HepG2 (cell line): ENCODE data around the gene TBC1D10B. TPM values are rescaled to one million over a fixed set of nuclear protein-coding genes. Genes with fewer than 3 reads are reported as not detected.

Experiments
- ATAC-seq: fragments of 200-7000 bp; cut with Tn5 transposase; 3 replicates; pipeline ENCODE4 v1.9.1; 2020; ENCODE audit warnings: mild to moderate bottlenecking, moderate library complexity
- BruUV-seq: library from RNA; stranded (reverse); fragments of 400-500 nt; replicated peaks from 2 replicates; lab custom pipeline; 2021; lab: Mats Ljungman, UMichigan
- CTCF ChIA-PET: fragments of 300-600 bp; formaldehyde crosslinking; extraction: SDS; loops from one replicate; lab custom pipeline; 2021; ENCODE audit warnings: low total read pairs, inconsistent platforms, low intra/inter-chr PET ratio; lab: Yijun Ruan, JAX
- POLR2A ChIA-PET: fragments of 350-600 bp; sonication (Branson Sonifier 250); formaldehyde crosslinking; loops from one replicate; lab custom pipeline; 2020; ENCODE audit warnings: antibody characterized with exemption, inconsistent platforms; lab: Yijun Ruan, JAX
- DNase-seq: peaks from one replicate; pipeline ENCODE4 v3.0.0-alpha.2; 2015; ENCODE audit warnings: low spot score
- FAIRE-seq: peaks from 3 replicates; lab custom pipeline; 2011; peaks lifted over from hg19 to GRCh38; lab: Jason Lieb, UNC
- H2AFZ ChIP-seq: one replicate; pipeline ENCODE4 v1.6.1; 2011; ENCODE audit warnings: low read length, inconsistent platforms
- H3K27ac ChIP-seq: fragments of 300-600 bp; 3 replicates; pipeline ENCODE4 v1.8.0; 2011; ENCODE audit warnings: mixed run types, mild to moderate bottlenecking, mixed read lengths, low read length, inconsistent platforms; ENCODE audit not compliant: insufficient read depth; ENCODE audit errors: extremely low read length
- H3K27me3 ChIP-seq, 2 experiments: fragments of 200-600 bp in 1 of 2; 2 replicates in 1 of 2; 3 replicates in 1 of 2; pipeline versions ENCODE4 v1.6.0 to v1.8.0; 2011; ENCODE audit warnings: low read length in 2 of 2, mild to moderate bottlenecking in 2 of 2, moderate library complexity in 2 of 2, inconsistent platforms in 1 of 2; ENCODE audit not compliant: insufficient read depth in 2 of 2, control insufficient read depth in 1 of 2
- H3K36me3 ChIP-seq, 2 experiments: fragments of 200-600 bp in 1 of 2; replicated peaks in 1 of 2; 2 replicates in 1 of 2; 3 replicates in 1 of 2; pipeline versions ENCODE4 v1.5.1 to v1.8.0; 2011; ENCODE audit warnings: low read length in 2 of 2, inconsistent platforms in 1 of 2; ENCODE audit not compliant: insufficient read depth in 2 of 2, control insufficient read depth in 1 of 2
- H3K4me1 ChIP-seq: 2 replicates; pipeline ENCODE4 v1.5.1; 2012; ENCODE audit warnings: low read length, inconsistent platforms; ENCODE audit not compliant: insufficient read depth
- H3K4me2 ChIP-seq: 2 replicates; pipeline ENCODE4 v1.6.0; 2011; ENCODE audit warnings: low read depth, low read length, inconsistent platforms
- H3K4me3 ChIP-seq, 3 experiments: fragments of 200-600 bp in 1 of 3; sonication (generic), shearing (Covaris generic) in 1 of 3; replicated peaks in 1 of 3; 2 replicates each; pipeline ENCODE4 v1.5.1; 2011 to 2016; ENCODE audit warnings: low read length in 3 of 3, inconsistent platforms in 2 of 3, low read depth in 2 of 3, mild to moderate bottlenecking in 2 of 3, control low read depth in 1 of 3, mixed read lengths in 1 of 3; ENCODE audit not compliant: insufficient read depth in 1 of 3
- H3K79me2 ChIP-seq: one replicate; pipeline ENCODE4 v1.6.1; 2011; ENCODE audit warnings: low read length, inconsistent platforms; ENCODE audit not compliant: insufficient read depth
- H3K9ac ChIP-seq: 2 replicates; pipeline ENCODE4 v1.6.0; 2011; ENCODE audit warnings: mild to moderate bottlenecking, low read depth, low read length, inconsistent platforms; ENCODE audit not compliant: insufficient read depth
- H3K9me3 ChIP-seq: 2 replicates; pipeline ENCODE4 v1.5.1; 2012; ENCODE audit warnings: mild to moderate bottlenecking, low read length
- H4K20me1 ChIP-seq: 2 replicates; pipeline ENCODE4 v1.6.0; 2011; ENCODE audit warnings: inconsistent platforms, mild to moderate bottlenecking, low read length, moderate library complexity; ENCODE audit not compliant: insufficient read depth
- ARNT2 ChIP-seq: sonication (generic); formaldehyde crosslinking; IDR thresholded peaks from 2 replicates; pipeline ENCODE4 v1.8.0; 2022; ENCODE audit warnings: mild to moderate bottlenecking, low read depth, missing genetic modification reagents, moderate library complexity
- DMAP1 ChIP-seq: IDR thresholded peaks from 2 replicates; pipeline ENCODE4 v1.6.1; 2016
- JARID2 ChIP-seq: sonication (generic); formaldehyde crosslinking; IDR thresholded peaks from 2 replicates; pipeline ENCODE4 v1.8.1; 2023; ENCODE audit warnings: missing genetic modification reagents, inconsistent platforms; ENCODE audit not compliant: insufficient replicate concordance
- NFIC ChIP-seq: IDR thresholded peaks from 2 replicates; pipeline ENCODE4 v1.6.1; 2012; ENCODE audit warnings: mild to moderate bottlenecking, low read length, inconsistent platforms
- NR2F1 ChIP-seq, 2 experiments: fragments of 450-650 bp in 1 of 2; formaldehyde crosslinking in 1 of 2; IDR thresholded peaks; 2 replicates each; pipeline versions ENCODE4 v1.5.0 to v1.6.1; 2016 to 2020; ENCODE audit warnings: mild to moderate bottlenecking in 1 of 2, missing compliant biosample characterization in 1 of 2, missing genetic modification reagents in 1 of 2, moderate library complexity in 1 of 2
- SP1 ChIP-seq, 2 experiments: fragments of 450-650 bp in 1 of 2; sonication (generic) in 1 of 2; formaldehyde crosslinking in 1 of 2; IDR thresholded peaks; 2 replicates each; pipeline versions ENCODE4 v1.4.0 to v1.6.1; 2016 to 2020; ENCODE audit warnings: missing genetic modification reagents in 1 of 2
- ZFP36L1 ChIP-seq: sonication (generic); formaldehyde crosslinking; IDR thresholded peaks from 2 replicates; pipeline ENCODE4 v1.8.0; 2022; ENCODE audit warnings: mild to moderate bottlenecking, missing genetic modification reagents, moderate library complexity
- ZKSCAN1 ChIP-seq: fragments of 150-350 bp; IDR thresholded peaks from 2 replicates; pipeline ENCODE4 v1.6.1; 2014; ENCODE audit warnings: low read length
- ZNF121 ChIP-seq: sonication (generic); formaldehyde crosslinking; IDR thresholded peaks from 2 replicates; pipeline ENCODE4 v1.5.0; 2020; ENCODE audit warnings: mild to moderate bottlenecking, missing genetic modification reagents
- ZNF30 ChIP-seq: sonication (generic); formaldehyde crosslinking; IDR thresholded peaks from 2 replicates; pipeline ENCODE4 v1.5.0; 2020; ENCODE audit warnings: mild to moderate bottlenecking, missing genetic modification reagents
- ZNF33A ChIP-seq: sonication (generic); formaldehyde crosslinking; IDR thresholded peaks from 2 replicates; pipeline ENCODE4 v1.5.1; 2020; ENCODE audit warnings: missing genetic modification reagents, mild to moderate bottlenecking, moderate library complexity, borderline replicate concordance
- ZNF550 ChIP-seq: sonication (generic); formaldehyde crosslinking; IDR thresholded peaks from 2 replicates; pipeline ENCODE4 v1.4.0; 2020; ENCODE audit warnings: mild to moderate bottlenecking, missing genetic modification reagents, borderline replicate concordance
- ZSCAN31 ChIP-seq: sonication (generic); formaldehyde crosslinking; IDR thresholded peaks from 2 replicates; pipeline ENCODE4 v1.5.0; 2020; ENCODE audit warnings: low read depth, mild to moderate bottlenecking, missing genetic modification reagents
- WGBS: methylation state at CpG from one replicate; pipeline ENCODE4 v1.1.6; 2017; ENCODE audit warnings: low lambda C conversion rate; 5-methylcytosine and 5-hydroxymethylcytosine counted together
- in situ Hi-C: cut with HindIII; loops from 2 replicates; pipeline ENCODE4 v1.10.0; 2017; ENCODE audit warnings: low pct_unique_long_range_greater_than_20kb; ENCODE audit not compliant: extremely low pct_ligation_motif_present
- intact Hi-C: fragments of 100-400 bp; cut with micrococcal nuclease; formaldehyde crosslinking; loops from one replicate; pipeline ENCODE4 v1.10.0; 2022; ENCODE audit not compliant: unreplicated experiment
- polyA plus RNA-seq, 8 experiments: library from polyadenylated mRNA; depleted of rRNA in 3 of 8; stranded (reverse) in 7 of 8; unstranded in 1 of 8; fragments of >200 nt; fragmentation: Illumina TruSeq in 4 of 8; extraction: Trizol in 4 of 8; gene quantifications; 2 replicates each; pipeline versions ENCODE4 v1.2.1 to v1.2.3, GENCODE V29; 2011 to 2016; ENCODE audit warnings: low read depth in 4 of 8, missing spikeins in 1 of 8, mixed read lengths in 1 of 8; ENCODE audit not compliant: insufficient read depth in 1 of 8
- total RNA-seq, 5 experiments: library from RNA; depleted of rRNA; stranded (reverse); fragments of >200 nt; fragmentation: Illumina TruSeq; extraction: Trizol; gene quantifications; 2 replicates each; pipeline ENCODE4 v1.2.3, GENCODE V29; 2016; ENCODE audit warnings: low read depth in 1 of 5
- TF ChIP-seq, protein P1 (sequence below): sonication (generic); formaldehyde crosslinking; IDR thresholded peaks from 2 replicates; pipeline ENCODE4 v1.4.0; 2020; ENCODE audit warnings: low read depth, mild to moderate bottlenecking, missing genetic modification reagents
- TF ChIP-seq, protein P2 (sequence below): IDR thresholded peaks from 2 replicates; pipeline ENCODE4 v1.6.1; 2016; ENCODE audit warnings: low read depth, missing genetic modification reagents, missing compliant biosample characterization
- TF ChIP-seq, protein P3 (sequence below): sonication (generic); formaldehyde crosslinking; IDR thresholded peaks from 2 replicates; pipeline ENCODE4 v1.4.0; 2020; ENCODE audit warnings: missing genetic modification reagents, mild to moderate bottlenecking, borderline replicate concordance

Gene TBC1D10B
- total and polyA plus RNA-seq, 2 of the 13 experiments (the other 11 are each of a cell fraction or from before 2014, with no cell fraction given) = 15.7 to 24.8 TPM

DNA sequence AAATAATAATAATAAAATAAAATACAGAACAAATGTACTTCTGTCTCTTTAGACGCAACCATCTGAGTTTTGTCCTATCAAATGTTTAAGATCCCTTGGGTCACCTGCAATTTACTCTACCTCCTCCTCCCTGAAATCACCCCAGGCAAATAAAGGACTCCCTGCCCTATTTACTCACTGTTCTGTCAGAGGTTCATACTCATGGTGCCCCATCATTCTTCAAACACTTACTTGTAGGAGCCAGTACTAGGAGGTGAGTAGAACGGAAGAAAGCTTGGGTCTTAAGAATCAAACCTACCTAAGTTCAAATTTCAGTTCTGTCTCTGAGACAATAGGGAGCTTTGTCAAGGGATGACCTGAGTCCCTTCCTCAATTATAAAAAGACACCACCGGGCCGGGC is 3.8 kb downstream of the TBC1D10B start:
- H3K9me3 ChIP-seq = no peaks in the 10 kb centered on the region
- no peak overlapping the region; the same call in 1 of the 2 replicates for H3K9ac ChIP-seq
- DNase-seq (no peak), FAIRE-seq (no peak), ATAC-seq (no peak)
- no TSS peak for BruUV-seq
- peaks cover 20% of the 10 kb centered on the region; the same call in 1 of the 2 replicates for H4K20me1 ChIP-seq
- H3K36me3 ChIP-seq = peaks cover 11 to 24% of the 10 kb centered on the region in 2 experiments; a peak in 4 of 5 replicates
- H3K27me3 ChIP-seq = no peaks in the 10 kb centered on the region; a peak in 1 of 5 replicates
- H3K4me1 ChIP-seq = peaks cover 30% of the 10 kb centered on the region
- H3K79me2 ChIP-seq = peaks cover 44% of the 10 kb centered on the region
- H3K27ac ChIP-seq = no peak overlapping the region
- POLR2A ChIA-PET = no interaction called here
- peak overlapping the region; percentile 91 for H3K4me2 ChIP-seq
- in situ Hi-C loops (no loop called here), intact Hi-C loops (no loop called here)
- H3K4me3 ChIP-seq = no peak overlapping the region
- WGBS = 92% methylated on average over 4 of the region's 4 CpGs
- no peak overlapping the region for H2AFZ ChIP-seq
- CTCF ChIA-PET = no interaction called here
- TF ChIP-seq DMAP1 (CRISPR knock-in tag) (no peak), JARID2 (CRISPR knock-in tag) (no peak), ZNF550 (CRISPR knock-in tag) (no peak), NR2F1 (CRISPR knock-in tag; IDR thresholded peaks at IDR 0.05) (no peak), ZKSCAN1 (no peak), ARNT2 (no peak), ZSCAN31 (CRISPR knock-in tag) (no peak), NFIC (no peak), ZNF121 (CRISPR knock-in tag) (no peak), ZNF33A (CRISPR knock-in tag) (no peak), SP1 (IDR thresholded peaks at IDR 0.05) (no peak), SP1 (CRISPR knock-in tag; IDR thresholded peaks at IDR 0.05) (no peak), ZFP36L1 (CRISPR knock-in tag) (no peak), ZNF30 (CRISPR knock-in tag) (no peak)
- TF ChIP-seq, protein P1, sequence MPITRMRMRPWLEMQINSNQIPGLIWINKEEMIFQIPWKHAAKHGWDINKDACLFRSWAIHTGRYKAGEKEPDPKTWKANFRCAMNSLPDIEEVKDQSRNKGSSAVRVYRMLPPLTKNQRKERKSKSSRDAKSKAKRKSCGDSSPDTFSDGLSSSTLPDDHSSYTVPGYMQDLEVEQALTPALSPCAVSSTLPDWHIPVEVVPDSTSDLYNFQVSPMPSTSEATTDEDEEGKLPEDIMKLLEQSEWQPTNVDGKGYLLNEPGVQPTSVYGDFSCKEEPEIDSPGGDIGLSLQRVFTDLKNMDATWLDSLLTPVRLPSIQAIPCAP (CRISPR knock-in tag) = no peak
- TF ChIP-seq, protein P2, sequence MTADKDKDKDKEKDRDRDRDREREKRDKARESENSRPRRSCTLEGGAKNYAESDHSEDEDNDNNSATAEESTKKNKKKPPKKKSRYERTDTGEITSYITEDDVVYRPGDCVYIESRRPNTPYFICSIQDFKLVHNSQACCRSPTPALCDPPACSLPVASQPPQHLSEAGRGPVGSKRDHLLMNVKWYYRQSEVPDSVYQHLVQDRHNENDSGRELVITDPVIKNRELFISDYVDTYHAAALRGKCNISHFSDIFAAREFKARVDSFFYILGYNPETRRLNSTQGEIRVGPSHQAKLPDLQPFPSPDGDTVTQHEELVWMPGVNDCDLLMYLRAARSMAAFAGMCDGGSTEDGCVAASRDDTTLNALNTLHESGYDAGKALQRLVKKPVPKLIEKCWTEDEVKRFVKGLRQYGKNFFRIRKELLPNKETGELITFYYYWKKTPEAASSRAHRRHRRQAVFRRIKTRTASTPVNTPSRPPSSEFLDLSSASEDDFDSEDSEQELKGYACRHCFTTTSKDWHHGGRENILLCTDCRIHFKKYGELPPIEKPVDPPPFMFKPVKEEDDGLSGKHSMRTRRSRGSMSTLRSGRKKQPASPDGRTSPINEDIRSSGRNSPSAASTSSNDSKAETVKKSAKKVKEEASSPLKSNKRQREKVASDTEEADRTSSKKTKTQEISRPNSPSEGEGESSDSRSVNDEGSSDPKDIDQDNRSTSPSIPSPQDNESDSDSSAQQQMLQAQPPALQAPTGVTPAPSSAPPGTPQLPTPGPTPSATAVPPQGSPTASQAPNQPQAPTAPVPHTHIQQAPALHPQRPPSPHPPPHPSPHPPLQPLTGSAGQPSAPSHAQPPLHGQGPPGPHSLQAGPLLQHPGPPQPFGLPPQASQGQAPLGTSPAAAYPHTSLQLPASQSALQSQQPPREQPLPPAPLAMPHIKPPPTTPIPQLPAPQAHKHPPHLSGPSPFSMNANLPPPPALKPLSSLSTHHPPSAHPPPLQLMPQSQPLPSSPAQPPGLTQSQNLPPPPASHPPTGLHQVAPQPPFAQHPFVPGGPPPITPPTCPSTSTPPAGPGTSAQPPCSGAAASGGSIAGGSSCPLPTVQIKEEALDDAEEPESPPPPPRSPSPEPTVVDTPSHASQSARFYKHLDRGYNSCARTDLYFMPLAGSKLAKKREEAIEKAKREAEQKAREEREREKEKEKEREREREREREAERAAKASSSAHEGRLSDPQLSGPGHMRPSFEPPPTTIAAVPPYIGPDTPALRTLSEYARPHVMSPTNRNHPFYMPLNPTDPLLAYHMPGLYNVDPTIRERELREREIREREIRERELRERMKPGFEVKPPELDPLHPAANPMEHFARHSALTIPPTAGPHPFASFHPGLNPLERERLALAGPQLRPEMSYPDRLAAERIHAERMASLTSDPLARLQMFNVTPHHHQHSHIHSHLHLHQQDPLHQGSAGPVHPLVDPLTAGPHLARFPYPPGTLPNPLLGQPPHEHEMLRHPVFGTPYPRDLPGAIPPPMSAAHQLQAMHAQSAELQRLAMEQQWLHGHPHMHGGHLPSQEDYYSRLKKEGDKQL = no peak
- TF ChIP-seq, protein P3, sequence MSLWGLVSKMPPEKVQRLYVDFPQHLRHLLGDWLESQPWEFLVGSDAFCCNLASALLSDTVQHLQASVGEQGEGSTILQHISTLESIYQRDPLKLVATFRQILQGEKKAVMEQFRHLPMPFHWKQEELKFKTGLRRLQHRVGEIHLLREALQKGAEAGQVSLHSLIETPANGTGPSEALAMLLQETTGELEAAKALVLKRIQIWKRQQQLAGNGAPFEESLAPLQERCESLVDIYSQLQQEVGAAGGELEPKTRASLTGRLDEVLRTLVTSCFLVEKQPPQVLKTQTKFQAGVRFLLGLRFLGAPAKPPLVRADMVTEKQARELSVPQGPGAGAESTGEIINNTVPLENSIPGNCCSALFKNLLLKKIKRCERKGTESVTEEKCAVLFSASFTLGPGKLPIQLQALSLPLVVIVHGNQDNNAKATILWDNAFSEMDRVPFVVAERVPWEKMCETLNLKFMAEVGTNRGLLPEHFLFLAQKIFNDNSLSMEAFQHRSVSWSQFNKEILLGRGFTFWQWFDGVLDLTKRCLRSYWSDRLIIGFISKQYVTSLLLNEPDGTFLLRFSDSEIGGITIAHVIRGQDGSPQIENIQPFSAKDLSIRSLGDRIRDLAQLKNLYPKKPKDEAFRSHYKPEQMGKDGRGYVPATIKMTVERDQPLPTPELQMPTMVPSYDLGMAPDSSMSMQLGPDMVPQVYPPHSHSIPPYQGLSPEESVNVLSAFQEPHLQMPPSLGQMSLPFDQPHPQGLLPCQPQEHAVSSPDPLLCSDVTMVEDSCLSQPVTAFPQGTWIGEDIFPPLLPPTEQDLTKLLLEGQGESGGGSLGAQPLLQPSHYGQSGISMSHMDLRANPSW (CRISPR knock-in tag) = no peak
